ENCODE results near the gene ECD. TPM values are rescaled to one million over a fixed set of nuclear protein-coding genes. Genes with fewer than 3 reads are reported as not detected.

Gene ECD
- total and polyA plus RNA-seq, 2 experiments from 2014 or later, result 21.3 to 37.3 TPM

GRCh38 chr10:73093922-73094850, 73.6 kb downstream of the ECD start:
- H3F3A ChIP-seq (ENCODE audit: insufficient read depth), result peaks cover 33% of the 10 kb centered on the region
- peak overlapping the region; percentile 96 for H3K4me3 ChIP-seq
- in situ Hi-C loops (cut with MboI), result no loop called here
- H4K20me1 ChIP-seq (ENCODE audit: insufficient read depth), result peaks cover 5% of the 10 kb centered on the region; the same call in 1 of the 2 replicates
- DNase-seq, result peak; percentile 52
- peak overlapping the region; percentile 99 for H3K4me2 ChIP-seq (ENCODE audit: unreplicated experiment)
- H2AFZ ChIP-seq, result peak overlapping the region; percentile 67
- H3K9me3 ChIP-seq (ENCODE audit: low read depth), result no peaks in the 10 kb centered on the region
- no peaks in the 10 kb centered on the region for H3K27me3 ChIP-seq (replicated peaks; ENCODE audit: insufficient read depth)
- H3K36me3 ChIP-seq (ENCODE audit: low read depth), result peaks cover 3% of the 10 kb centered on the region
- H3K4me1 ChIP-seq (ENCODE audit: insufficient read depth), result peaks cover 19% of the 10 kb centered on the region
- TF ChIP-seq EZH2 (IDR thresholded peaks at IDR 0.05; ENCODE audit: insufficient read depth, poor library complexity, severe bottlenecking) (no peak), EZH2phosphoT487 (IDR thresholded peaks at IDR 0.05; ENCODE audit: insufficient read depth, low read depth) (no peak)
- H3K27ac ChIP-seq, result peak overlapping the region; percentile 97
- H3K9me2 ChIP-seq (ENCODE audit: insufficient read depth), result no peaks in the 10 kb centered on the region
- WGBS, 2 experiments (ENCODE audit: low coverage in 1 of 2, low lambda C conversion rate in 2 of 2, missing lambda C conversion rate in 2 of 2), result 18 to 24% methylated on average over 2 of the region's 2 CpGs
- peaks cover 72% of the 10 kb centered on the region for H3K79me2 ChIP-seq (ENCODE audit: insufficient read depth)
- H3K9ac ChIP-seq, result peak overlapping the region; percentile 98

GRCh38 chr10:73092830-73093229, 75.0 kb downstream of the ECD start:
- in situ Hi-C loops (cut with MboI), result no loop called here
- Histone ChIP-seq H4K20me1 (ENCODE audit: insufficient read depth) (peaks cover 9% of the 10 kb centered on the region; the same call in 1 of the 2 replicates), H3K9me3 (ENCODE audit: low read depth) (no peaks in the 10 kb centered on the region)

DNA sequence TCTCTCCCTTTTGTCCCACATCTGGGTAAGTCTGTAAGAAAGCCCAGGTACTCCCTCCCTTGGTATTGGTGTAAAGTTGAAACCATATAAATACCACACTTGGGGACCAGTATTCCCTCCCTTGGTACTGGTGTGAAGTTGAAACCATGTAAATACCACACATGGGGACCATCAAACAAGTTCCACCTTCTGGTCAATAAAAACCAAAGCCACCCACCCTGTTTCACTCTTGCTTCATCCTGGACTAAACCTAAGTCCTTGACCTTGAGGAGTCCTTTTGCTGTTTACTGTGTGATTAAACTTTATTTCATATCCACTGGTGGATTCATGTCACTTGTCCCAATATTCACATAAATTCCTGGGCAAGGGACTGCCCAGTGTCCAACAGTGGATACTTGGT, 79.5 kb downstream of the ECD start:
- peaks cover 100% of the 10 kb centered on the region for H3K79me2 ChIP-seq (ENCODE audit: insufficient read depth)
- no peaks in the 10 kb centered on the region for H3K9me2 ChIP-seq (ENCODE audit: insufficient read depth)
- H3K27ac ChIP-seq, result no peak overlapping the region
- peaks cover 3% of the 10 kb centered on the region for H3K36me3 ChIP-seq (ENCODE audit: low read depth)
- H2AFZ ChIP-seq, result no peak overlapping the region
- H3K4me1 ChIP-seq (ENCODE audit: insufficient read depth), result peaks cover 32% of the 10 kb centered on the region
- no peak for DNase-seq
- H4K20me1 ChIP-seq (ENCODE audit: insufficient read depth), result peaks cover 28% of the 10 kb centered on the region; the same call in 1 of the 2 replicates
- H3K4me2 ChIP-seq (ENCODE audit: unreplicated experiment), result no peak overlapping the region
- TF ChIP-seq EZH2 (IDR thresholded peaks at IDR 0.05; ENCODE audit: insufficient read depth, poor library complexity, severe bottlenecking) (no peak), EZH2phosphoT487 (IDR thresholded peaks at IDR 0.05; ENCODE audit: insufficient read depth, low read depth) (no peak)
- H3K27me3 ChIP-seq (replicated peaks; ENCODE audit: insufficient read depth), result no peaks in the 10 kb centered on the region
- peaks cover 3% of the 10 kb centered on the region for H3F3A ChIP-seq (ENCODE audit: insufficient read depth)
- H3K4me3 ChIP-seq, result no peak overlapping the region
- H3K9ac ChIP-seq, result no peak overlapping the region
- no peaks in the 10 kb centered on the region for H3K9me3 ChIP-seq (ENCODE audit: low read depth)
- in situ Hi-C loops (cut with MboI), result no loop called here

More at GRCh38 chr10:73092830-73093229, 75.0 kb downstream of the ECD start:
- Histone ChIP-seq H2AFZ (no peak overlapping the region), H3K27ac (no peak overlapping the region), H3K4me2 (ENCODE audit: unreplicated experiment) (peak overlapping the region; percentile 37), H3K4me3 (no peak overlapping the region), H3F3A (ENCODE audit: insufficient read depth) (peaks cover 30% of the 10 kb centered on the region), H3K9ac (no peak overlapping the region), H3K36me3 (ENCODE audit: low read depth) (peaks cover 3% of the 10 kb centered on the region), H3K9me2 (ENCODE audit: insufficient read depth) (no peaks in the 10 kb centered on the region), H3K27me3 (replicated peaks; ENCODE audit: insufficient read depth) (no peaks in the 10 kb centered on the region), H3K79me2 (ENCODE audit: insufficient read depth) (peaks cover 86% of the 10 kb centered on the region), H3K4me1 (ENCODE audit: insufficient read depth) (peaks cover 26% of the 10 kb centered on the region)
- no peak for DNase-seq
- TF ChIP-seq EZH2phosphoT487 (IDR thresholded peaks at IDR 0.05; ENCODE audit: insufficient read depth, low read depth), result no peak
- no peak for TF ChIP-seq EZH2 (IDR thresholded peaks at IDR 0.05; ENCODE audit: insufficient read depth, poor library complexity, severe bottlenecking)
- 97% methylated on average over 3 of the region's 3 CpGs for WGBS, 2 experiments (ENCODE audit: low coverage in 1 of 2, low lambda C conversion rate in 2 of 2, missing lambda C conversion rate in 2 of 2)

GRCh38 chr10:73086816-73087215, 81.0 kb downstream of the ECD start:
- H3K4me1 ChIP-seq (ENCODE audit: insufficient read depth), result peaks cover 40% of the 10 kb centered on the region
- DNase-seq, result no peak
- no peak overlapping the region for H3K27ac ChIP-seq
- H3K9me2 ChIP-seq (ENCODE audit: insufficient read depth), result no peaks in the 10 kb centered on the region
- H3K4me3 ChIP-seq, result no peak overlapping the region
- WGBS, 2 experiments (ENCODE audit: low coverage in 1 of 2, low lambda C conversion rate in 2 of 2, missing lambda C conversion rate in 2 of 2), result 97 to 98% methylated on average over 4 of the region's 4 CpGs
- H4K20me1 ChIP-seq (ENCODE audit: insufficient read depth), result peaks cover 36% of the 10 kb centered on the region; the same call in 1 of the 2 replicates
- no peaks in the 10 kb centered on the region for H3K27me3 ChIP-seq (replicated peaks; ENCODE audit: insufficient read depth)
- H3K36me3 ChIP-seq (ENCODE audit: low read depth), result peaks cover 3% of the 10 kb centered on the region
- H3K4me2 ChIP-seq (ENCODE audit: unreplicated experiment), result no peak overlapping the region
- H2AFZ ChIP-seq, result no peak overlapping the region
- H3K9ac ChIP-seq, result no peak overlapping the region
- TF ChIP-seq EZH2 (IDR thresholded peaks at IDR 0.05; ENCODE audit: insufficient read depth, poor library complexity, severe bottlenecking) (no peak), EZH2phosphoT487 (IDR thresholded peaks at IDR 0.05; ENCODE audit: insufficient read depth, low read depth) (no peak)
- peaks cover 100% of the 10 kb centered on the region for H3K79me2 ChIP-seq (ENCODE audit: insufficient read depth)
- in situ Hi-C loops (cut with MboI), result no loop called here
- peaks cover 11% of the 10 kb centered on the region for H3F3A ChIP-seq (ENCODE audit: insufficient read depth)
- no peaks in the 10 kb centered on the region for H3K9me3 ChIP-seq (ENCODE audit: low read depth)

Data from GM23248 (cell line).